CD4-positive, alpha-beta T cell treated with Interleukin-1 beta for 1 hour (primary cell): Measurements from ENCODE around the gene PANK4.

Experiments
- DNase-seq, 2 donors: peaks; one replicate each; pipeline ENCODE4 v3.0.0-alpha.2; 2020 to 2022

PANK4 gene

GRCh38 chr1:2508751-2509150 lies 17.6 kb downstream of the PANK4 start:
- no peak for DNase-seq

- no peak for DNase-seq
Observed at GRCh38 chr1:2508180-2508579, 18.2 kb downstream of the PANK4 start.

DNA sequence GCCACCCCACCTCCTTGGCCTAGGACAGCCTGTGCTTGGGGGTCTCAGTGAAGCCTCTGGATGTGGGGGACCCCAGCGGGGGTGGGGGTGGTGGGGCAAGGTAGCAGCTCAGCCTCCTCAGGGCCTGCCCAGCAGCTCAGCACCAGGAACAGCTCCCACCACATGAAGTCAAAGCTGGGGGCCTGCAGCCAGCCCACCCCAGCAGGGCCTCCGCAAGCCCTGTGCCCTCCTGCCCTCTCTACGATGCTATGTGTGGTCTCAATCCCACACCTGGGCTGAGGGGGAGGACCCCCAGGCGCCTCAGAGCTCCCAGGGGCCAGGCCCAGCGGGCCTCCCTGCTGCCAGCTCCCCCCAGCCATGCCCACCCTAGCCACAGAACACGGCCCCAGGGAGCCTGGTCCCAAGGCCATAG lies 18.6 kb downstream of the PANK4 start:
- no peak for DNase-seq

DNA sequence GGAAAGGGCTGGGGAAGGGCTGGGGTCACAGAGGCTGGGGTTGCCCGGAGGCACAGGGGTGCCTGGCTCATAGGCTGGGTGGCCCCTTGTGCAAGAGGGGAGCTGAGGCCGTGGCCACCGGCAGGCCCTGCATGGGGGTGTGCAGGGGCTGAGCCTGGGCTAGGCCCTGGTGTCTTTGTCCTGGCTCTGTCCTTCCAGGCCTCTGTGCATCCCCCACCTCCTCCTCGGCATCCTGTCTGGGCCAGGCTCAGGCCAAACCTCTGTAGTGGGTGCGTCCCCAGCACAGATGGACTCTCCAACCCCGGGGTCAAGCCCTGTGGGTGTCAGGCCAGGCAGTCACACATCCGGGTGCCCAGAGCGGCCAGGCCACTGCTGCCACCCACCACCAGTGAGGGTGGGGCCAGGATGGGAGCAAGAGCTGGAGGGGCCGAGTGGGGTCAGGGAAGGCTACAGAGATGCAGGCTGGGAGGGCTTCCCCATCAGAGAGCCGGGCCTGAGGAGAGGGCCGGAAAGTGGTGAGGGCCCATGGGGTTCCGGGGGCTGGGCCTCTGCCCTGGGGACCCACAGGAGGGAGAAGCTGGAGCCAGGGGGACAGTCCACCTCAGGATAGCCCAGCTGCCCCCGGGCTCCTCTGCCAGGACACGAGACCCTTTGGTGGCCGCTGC lies 19.4 kb downstream of the PANK4 start:
- DNase-seq: no peak

GRCh38 chr1:2506007-2506860 lies 20.2 kb downstream of the PANK4 start:
- DNase-seq: no peak

- no peak for DNase-seq
Observed at GRCh38 chr1:2505461-2505994, 20.9 kb downstream of the PANK4 start.

- DNase-seq: no peak
Observed at GRCh38 chr1:2504949-2505272, 21.5 kb downstream of the PANK4 start.

DNA sequence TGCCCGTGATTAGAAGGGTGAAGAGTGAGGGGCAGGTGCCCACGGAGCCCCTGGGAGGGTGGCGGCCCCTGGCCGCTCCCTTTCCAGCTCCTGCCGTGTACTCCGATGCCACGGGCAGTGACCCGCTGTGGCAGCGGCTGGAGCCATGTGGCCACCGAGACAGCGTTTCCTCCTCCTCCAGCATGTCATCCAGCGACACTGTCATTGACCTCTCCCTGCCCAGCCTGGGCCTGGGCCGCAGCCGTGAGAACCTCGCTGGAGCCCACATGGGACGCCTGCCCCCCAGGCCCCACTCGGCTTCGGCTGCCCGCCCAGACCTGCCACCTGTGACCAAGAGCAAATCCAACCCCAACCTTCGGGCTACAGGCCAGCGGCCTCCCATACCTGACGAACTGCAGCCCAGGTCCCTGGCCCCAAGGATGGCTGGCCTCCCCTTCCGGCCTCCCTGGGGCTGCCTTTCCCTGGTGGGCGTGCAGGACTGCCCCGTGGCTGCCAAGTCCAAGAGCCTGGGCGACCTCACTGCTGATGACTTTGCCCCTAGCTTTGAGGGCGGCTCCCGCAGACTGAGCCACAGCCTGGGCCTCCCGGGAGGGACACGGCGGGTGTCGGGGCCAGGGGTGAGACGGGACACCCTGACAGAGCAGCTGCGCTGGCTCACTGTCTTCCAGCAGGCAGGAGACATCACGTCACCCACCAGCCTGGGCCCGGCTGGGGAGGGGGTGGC lies 22.0 kb downstream of the PANK4 start:
- no peak for DNase-seq

DNA sequence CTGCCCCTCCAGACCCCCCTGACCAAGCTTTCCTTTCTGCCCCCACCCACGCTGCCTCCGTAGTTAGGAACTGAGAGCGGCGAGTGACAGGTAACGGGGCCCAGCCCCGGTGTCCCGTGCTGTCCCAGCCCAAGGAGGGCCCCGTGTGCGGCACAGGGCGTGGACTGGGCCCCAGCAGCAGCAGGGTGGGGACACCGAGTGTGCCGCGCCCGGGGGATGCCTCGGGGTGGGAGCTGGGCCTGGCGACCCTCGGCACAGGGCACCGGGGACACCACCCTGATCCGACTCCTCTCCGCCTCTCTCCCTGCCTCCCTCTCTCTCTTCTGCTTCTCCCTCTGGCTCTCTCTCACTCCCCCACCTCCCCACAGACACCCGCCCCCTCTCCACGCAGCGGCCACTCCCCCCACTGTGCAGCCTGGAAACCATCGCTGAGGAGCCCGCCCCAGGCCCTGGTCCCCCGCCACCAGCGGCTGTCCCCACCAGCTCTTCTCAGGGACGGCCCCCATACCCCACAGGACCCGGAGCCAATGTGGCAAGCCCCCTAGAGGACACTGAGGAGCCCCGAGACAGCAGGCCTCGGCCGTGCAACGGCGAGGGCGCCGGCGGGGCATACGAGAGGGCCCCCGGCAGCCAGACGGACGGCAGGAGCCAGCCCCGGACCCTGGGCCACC lies 22.7 kb downstream of the PANK4 start:
- no peak for DNase-seq

DNA sequence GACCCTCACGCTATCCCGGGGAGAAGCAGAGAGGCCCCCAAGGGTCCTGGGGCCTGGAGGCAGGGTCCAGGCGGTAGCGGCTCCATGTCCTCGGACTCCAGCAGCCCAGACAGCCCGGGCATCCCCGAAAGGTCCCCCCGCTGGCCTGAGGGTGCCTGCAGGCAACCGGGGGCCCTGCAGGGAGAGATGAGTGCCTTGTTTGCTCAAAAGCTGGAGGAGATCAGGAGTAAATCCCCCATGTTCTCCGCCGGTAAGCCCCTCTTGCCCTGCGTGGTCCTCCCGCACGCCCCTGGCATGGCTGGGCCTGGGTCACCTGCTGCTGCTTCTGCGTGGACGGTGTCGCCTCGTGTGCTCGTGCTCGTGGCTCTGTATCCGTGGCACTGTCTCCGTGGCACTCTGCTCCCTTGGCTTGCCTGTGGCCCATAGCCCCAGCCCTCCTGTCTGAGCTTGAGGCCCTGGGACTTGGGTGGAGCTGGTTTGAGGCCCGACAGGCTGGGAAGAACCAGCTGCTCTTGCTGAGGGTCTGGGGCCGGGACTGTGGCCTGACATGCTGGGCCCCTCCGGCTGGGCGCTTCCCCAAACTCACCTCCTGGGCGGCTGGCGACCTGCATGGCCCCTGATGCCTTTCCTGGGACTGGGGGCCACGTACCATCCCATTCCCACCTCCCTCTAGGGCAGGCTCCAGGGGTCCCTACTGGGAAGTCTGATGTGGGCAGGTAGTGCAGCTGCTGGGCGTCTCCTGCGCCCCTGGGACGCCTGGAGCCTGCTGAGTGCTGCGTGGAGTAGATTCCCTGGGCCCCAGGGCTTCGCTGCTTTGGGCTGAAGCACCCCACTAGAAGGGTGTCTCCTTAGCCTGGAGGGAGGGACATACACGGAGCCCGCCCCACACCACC lies 23.5 kb downstream of the PANK4 start:
- DNase-seq: no peak

DNA sequence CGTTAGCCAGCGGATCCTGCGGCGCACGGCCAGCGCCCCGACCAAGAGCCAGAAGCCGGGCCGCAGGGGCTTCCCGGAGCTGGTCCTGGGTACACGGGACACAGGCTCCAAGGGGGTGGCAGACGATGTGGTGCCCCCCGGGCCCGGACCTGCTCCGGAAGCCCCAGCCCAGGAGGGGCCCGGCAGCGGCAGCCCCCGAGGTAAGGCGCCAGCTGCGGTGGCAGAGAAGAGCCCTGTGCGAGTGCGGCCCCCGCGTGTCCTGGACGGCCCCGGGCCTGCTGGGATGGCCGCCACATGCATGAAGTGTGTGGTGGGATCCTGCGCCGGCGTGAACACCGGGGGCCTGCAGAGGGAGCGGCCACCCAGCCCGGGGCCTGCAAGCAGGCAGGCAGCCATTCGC lies 24.2 kb downstream of the PANK4 start:
- no peak for DNase-seq

DNA sequence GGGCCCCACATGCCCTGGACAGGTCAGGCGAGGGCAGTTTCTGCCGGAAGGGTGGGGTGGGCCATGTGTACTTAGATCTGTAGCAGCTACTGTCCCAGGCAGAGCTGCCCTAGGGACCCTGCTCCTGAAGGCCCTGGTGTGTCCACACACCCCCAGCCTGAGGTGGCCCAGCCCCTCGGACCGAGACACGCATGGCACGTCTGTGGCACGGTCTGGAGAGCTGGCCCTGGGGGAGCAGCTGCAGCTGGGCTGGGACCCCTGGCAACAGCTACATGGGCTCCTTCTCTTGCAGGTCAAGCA lies 24.6 kb downstream of the PANK4 start:
- no peak for DNase-seq

GRCh38 chr1:2501041-2501819 lies 25.2 kb downstream of the PANK4 start:
- no peak for DNase-seq

- peak; percentile 33 to 36 for DNase-seq
Observed at GRCh38 chr1:2499986-2500596, 26.3 kb downstream of the PANK4 start.

DNA sequence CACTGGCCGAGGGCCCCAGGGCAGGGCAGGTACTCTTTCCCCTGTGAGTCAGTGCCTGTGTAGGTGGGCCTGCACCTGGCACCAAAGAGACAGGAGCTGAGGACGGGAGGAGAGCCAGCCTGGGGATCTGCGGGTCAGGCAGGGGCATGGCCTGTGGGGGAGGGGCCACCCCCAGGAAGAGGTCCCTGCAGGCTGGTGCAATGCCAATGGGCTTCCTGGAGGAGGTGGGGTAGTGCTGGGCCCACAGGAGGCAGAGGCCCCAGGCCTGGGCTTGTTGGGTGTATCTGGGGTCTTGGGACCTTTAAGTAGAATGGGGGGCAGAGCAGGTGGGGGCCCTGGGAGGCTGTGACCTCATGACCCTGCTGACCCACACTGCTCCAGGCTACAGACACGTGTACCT lies 27.1 kb downstream of the PANK4 start:
- DNase-seq: no peak

DNA sequence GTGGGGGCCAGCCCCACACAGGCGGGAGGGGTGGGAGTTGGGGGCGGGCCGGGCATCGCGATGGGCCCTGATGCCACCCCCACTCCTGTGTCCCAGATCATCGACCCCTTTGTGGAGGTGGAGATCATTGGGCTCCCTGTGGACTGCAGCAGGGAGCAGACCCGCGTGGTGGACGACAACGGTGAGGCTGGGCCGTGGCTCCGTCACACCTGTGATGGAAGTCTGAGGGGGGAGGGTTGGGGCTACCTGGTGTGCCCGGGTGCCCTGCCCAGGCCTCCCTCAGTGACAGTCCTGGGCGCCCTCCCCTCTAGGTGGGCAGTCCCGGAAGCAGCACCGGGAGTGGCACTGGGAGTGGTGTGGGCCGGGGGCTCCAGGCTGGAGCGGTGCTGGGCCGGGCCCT lies 27.7 kb downstream of the PANK4 start:
- no peak for DNase-seq

DNA sequence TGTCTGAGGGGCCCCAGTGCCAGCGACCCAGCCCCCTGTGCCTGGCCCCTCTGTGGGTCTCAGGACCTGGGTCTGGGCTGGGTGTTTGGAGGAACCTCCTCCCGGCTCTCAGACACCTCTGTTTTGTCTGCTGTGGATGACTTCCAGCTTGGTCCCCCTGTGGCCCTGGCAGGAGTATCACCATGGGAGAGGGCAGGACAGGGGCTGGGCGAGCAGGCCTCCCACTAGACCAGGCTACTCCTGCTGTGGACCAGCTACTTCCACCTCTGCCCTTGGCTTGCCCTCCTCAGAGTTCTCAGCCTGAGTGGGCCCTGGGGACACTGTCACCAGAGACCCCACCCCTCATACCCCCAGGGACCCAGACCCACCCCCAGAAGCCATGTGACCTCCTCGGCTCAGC lies 28.5 kb downstream of the PANK4 start:
- DNase-seq: no peak

- no peak for DNase-seq
Observed at GRCh38 chr1:2496746-2497145, 29.6 kb downstream of the PANK4 start.

GRCh38 chr1:2496087-2496622 lies 30.2 kb downstream of the PANK4 start:
- peak; percentile 49 to 68 for DNase-seq

DNA sequence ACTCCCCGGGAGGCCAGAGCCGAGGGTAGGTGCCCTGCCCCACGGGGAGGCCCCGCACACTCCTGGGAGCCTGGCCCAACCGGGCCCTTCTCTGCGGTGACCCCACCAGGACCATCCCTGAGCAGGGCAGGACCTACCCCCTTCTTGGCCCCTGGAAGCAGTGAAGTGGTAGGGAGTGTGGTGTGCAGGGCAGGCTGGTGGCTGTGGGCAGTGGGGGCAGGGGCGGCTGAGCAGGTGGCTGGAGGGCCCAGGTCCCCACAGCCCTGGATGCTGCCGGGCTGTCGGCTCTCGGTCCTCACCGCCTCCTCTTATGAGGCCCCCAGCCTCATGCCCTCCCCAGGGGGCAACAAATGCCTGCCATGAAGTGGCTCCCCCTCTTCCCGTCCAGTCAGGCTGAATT lies 30.9 kb downstream of the PANK4 start:
- DNase-seq: no peak

DNA sequence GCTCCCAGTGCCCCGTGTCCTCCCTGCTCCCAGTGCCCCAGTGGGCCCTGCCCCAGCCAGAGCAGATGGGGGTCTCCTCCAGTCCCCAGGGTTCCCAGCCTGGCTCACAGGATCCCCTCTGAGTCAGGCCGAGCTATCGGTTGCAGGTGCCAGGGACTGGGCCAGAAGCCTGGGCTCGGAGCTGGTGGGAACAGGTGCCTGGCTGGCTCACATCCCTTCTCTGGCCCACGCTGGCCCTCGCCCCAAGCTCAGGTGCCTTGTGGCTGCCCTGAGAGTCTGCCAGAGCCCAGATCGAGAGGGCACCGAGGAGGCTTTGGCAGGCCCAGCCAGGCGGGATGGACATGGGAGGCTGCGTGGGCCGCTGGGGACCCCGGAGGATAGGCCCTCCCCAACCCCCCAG lies 31.4 kb downstream of the PANK4 start:
- DNase-seq: no peak
